GM18517 (cell line): Measurements from ENCODE around the gene ITGB2.
A peak's percentile ranks its signal among the peaks of the same experiment; 100 is the strongest.
"Not testable (repeated sequence)": the region's sequence is repeated elsewhere in the genome, so short reads cannot be mapped to it uniquely, and the experiment has no call there.

Experiments
- ATAC-seq: cut with Tn5 transposase; IDR thresholded peaks from one replicate; pipeline ENCODE4 v1.9.1; 2021; ENCODE audit warnings: mild to moderate bottlenecking, moderate library complexity; ENCODE audit not compliant: unreplicated experiment

Gene ITGB2

GRCh38 chr21:44887126-44887806 is 33.4 kb downstream of the ITGB2 start:
- no peak for ATAC-seq

GRCh38 chr21:44886113-44887075 is 34.3 kb downstream of the ITGB2 start:
- no peak for ATAC-seq

- ATAC-seq: no peak
Observed at GRCh38 chr21:44885615-44886014, 35.1 kb downstream of the ITGB2 start.

GRCh38 chr21:44884097-44884496 is 36.6 kb downstream of the ITGB2 start:
- ATAC-seq: no peak

GRCh38 chr21:44883250-44883649 is 37.4 kb downstream of the ITGB2 start:
- no peak for ATAC-seq

GRCh38 chr21:44881198-44881872 is 39.4 kb downstream of the ITGB2 start:
- no peak for ATAC-seq

- no peak for ATAC-seq
Observed at GRCh38 chr21:44880405-44881197, 40.1 kb downstream of the ITGB2 start.

GRCh38 chr21:44879238-44879637 is 41.5 kb downstream of the ITGB2 start:
- ATAC-seq: not testable (repeated sequence)

- no peak for ATAC-seq
Observed at GRCh38 chr21:44878053-44878982, 42.4 kb downstream of the ITGB2 start.

GRCh38 chr21:44876849-44877575 is 43.7 kb downstream of the ITGB2 start:
- no peak for ATAC-seq

- no peak for ATAC-seq
Observed at GRCh38 chr21:44875316-44875700, 45.4 kb downstream of the ITGB2 start.

- ATAC-seq: peak; percentile 9
Observed at GRCh38 chr21:44874497-44875315, 46.0 kb downstream of the ITGB2 start.

- ATAC-seq: peak; percentile 7
Observed at GRCh38 chr21:44874240-44874496, 46.5 kb downstream of the ITGB2 start.

GRCh38 chr21:44873356-44874239 is 47.1 kb downstream of the ITGB2 start, which contains the start of gene PTTG1IP:
Gene PTTG1IP, minus strand, starts transcription at chr21:44873690. Its CDS starts 74 bp downstream, at chr21:44873616.
- ATAC-seq: peak; percentile 69

GRCh38 chr21:44872649-44873355 is 47.9 kb downstream of the ITGB2 start:
- ATAC-seq: no peak

GRCh38 chr21:44872323-44872648 is 48.4 kb downstream of the ITGB2 start:
- no peak for ATAC-seq
